Gastroesophageal sphincter (tissue), 3 donors: ENCODE measurements around the gene TMPRSS4.

Experiments used
- CTCF ChIP-seq, 4 experiments: fragments of 200-600 bp in 2 of 4; fragments of 450-650 bp in 2 of 4; sonication (generic) in 1 of 4; IDR thresholded peaks; one replicate each; pipeline ENCODE4 v1.5.1; 2017 to 2019; ENCODE audit warnings: antibody characterized with exemption in 4 of 4, mild to moderate bottlenecking in 2 of 4, moderate library complexity in 2 of 4
- EP300 ChIP-seq: sonication (generic); formaldehyde crosslinking; IDR thresholded peaks from one replicate; pipeline ENCODE4 v1.6.1; 2017; ENCODE audit warnings: antibody characterized with exemption, mild to moderate bottlenecking
- POLR2A ChIP-seq, 2 donors: fragments of 450-650 bp; IDR thresholded peaks; one replicate each; pipeline ENCODE4 v1.6.1; 2017; ENCODE audit warnings: antibody characterized with exemption in 2 of 2, mild to moderate bottlenecking in 2 of 2, moderate library complexity in 1 of 2
- POLR2AphosphoS5 ChIP-seq: sonication (generic); formaldehyde crosslinking; IDR thresholded peaks from one replicate; pipeline ENCODE4 v1.6.1; 2017; ENCODE audit warnings: antibody characterized with exemption

- TF ChIP-seq CTCF (IDR thresholded peaks at IDR 0.05) (no peak), EP300 (no peak), POLR2AphosphoS5 (no peak), POLR2A (IDR thresholded peaks at IDR 0.05) (no peak)
Measured at GRCh38 chr11:118095493-118095892, 18.6 kb downstream of the TMPRSS4 start.
